HL-60 (cell line): ENCODE results near the gene GABRE.

ENCODE experiments used
- DNase-seq, 2 experiments: peaks; one replicate each; pipeline ENCODE4 v3.0.0-alpha.2; 2010 to 2020; ENCODE audit warnings: low read depth in 1 of 2, low spot score in 1 of 2
- H3K27ac ChIP-seq: fragments of 250-450 bp; sonication (Bioruptor Pico); replicated peaks from 2 replicates; pipeline ENCODE4 v1.5.1; 2020; ENCODE audit warnings: mild to moderate bottlenecking, moderate library complexity
- H3K27me3 ChIP-seq: fragments of 250-450 bp; sonication (Bioruptor Pico); 2 replicates; pipeline ENCODE4 v1.5.1; 2021; ENCODE audit warnings: mild to moderate bottlenecking, moderate library complexity; ENCODE audit not compliant: insufficient read depth, poor library complexity, severe bottlenecking
- H3K4me3 ChIP-seq: replicated peaks from 2 replicates; pipeline ENCODE4 v1.5.1; 2011; ENCODE audit warnings: mild to moderate bottlenecking, control low read depth, low read length; ENCODE audit not compliant: insufficient read depth
- CTCF ChIP-seq: IDR thresholded peaks from one replicate; pipeline ENCODE4 v1.5.1; 2011; ENCODE audit warnings: low read length, control low read depth, inconsistent platforms; ENCODE audit not compliant: insufficient read depth
- GABPA ChIP-seq: IDR thresholded peaks from 2 replicates; pipeline ENCODE4 v1.6.1; 2012; ENCODE audit warnings: low read depth
- POLR2AphosphoS5 ChIP-seq: IDR thresholded peaks from 2 replicates; pipeline ENCODE4 v1.6.1; 2012; ENCODE audit warnings: low read depth
- REST ChIP-seq: IDR thresholded peaks from 2 replicates; pipeline ENCODE4 v1.6.1; 2012; ENCODE audit warnings: low read depth; ENCODE audit not compliant: insufficient replicate concordance
- SPI1 ChIP-seq: IDR thresholded peaks from 2 replicates; pipeline ENCODE4 v1.6.1; 2012; ENCODE audit warnings: low read depth, mild to moderate bottlenecking, borderline replicate concordance
- long read RNA-seq: library from polyadenylated mRNA; unstranded; transcript quantifications from one replicate; pipeline ENCODE4 v2.0.0, GENCODE V29; 2020

The GABRE gene, protein sequence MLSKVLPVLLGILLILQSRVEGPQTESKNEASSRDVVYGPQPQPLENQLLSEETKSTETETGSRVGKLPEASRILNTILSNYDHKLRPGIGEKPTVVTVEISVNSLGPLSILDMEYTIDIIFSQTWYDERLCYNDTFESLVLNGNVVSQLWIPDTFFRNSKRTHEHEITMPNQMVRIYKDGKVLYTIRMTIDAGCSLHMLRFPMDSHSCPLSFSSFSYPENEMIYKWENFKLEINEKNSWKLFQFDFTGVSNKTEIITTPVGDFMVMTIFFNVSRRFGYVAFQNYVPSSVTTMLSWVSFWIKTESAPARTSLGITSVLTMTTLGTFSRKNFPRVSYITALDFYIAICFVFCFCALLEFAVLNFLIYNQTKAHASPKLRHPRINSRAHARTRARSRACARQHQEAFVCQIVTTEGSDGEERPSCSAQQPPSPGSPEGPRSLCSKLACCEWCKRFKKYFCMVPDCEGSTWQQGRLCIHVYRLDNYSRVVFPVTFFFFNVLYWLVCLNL
- long read RNA-seq = 0 reads

DNA sequence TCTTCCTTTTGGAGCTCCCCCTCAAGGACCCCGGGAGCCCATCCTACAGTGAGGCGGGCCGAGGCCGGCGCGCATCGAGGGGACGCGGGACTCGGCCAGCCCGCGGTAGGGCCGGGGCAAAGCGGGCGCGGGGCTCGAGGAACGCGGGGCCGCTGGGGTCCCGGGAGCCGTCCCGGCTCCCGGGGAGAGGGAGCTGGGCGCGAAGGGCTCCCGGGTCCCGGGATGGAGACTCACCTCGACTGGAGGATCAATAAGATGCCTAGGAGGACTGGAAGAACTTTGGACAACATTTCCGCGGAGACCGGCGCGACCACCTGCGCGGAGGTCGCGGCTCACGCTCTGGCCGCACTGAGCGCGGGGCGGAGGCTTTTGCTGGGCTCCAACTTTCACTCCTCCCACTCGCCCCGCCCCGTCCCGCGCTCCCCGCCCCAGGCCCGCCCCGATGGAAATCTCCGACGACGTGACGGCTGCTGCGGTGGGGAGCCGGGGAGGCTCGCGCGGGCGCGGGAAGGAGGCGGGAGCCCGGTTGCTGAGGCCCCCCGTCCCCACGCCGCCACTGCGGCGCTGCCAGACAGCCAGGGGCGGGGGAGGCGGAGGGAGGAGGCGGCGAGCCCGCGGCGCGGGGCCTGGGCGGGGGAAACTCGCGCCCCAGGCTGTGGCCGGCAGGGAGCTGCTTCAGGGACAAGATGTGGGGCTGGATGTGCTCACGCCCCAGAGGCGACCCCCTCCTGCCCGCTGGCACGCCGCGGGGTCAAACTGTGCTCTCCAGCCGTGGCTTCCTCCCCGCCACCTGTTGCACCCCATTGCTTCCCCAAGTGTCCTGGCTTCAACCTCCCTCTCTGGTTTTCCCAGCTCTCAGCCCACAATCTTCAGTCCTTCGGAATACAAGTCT, at the start of gene GABRE:
Gene GABRE (minus strand): TSS at position 341 of the 892 bp plus-strand sequence. CDS start 51 bp downstream, at position 290.
- no peak within 1 kb of the TSS for H3K27ac ChIP-seq
- DNase-seq = no peak
- no peak within 1 kb of the TSS for H3K4me3 ChIP-seq
- TF ChIP-seq POLR2AphosphoS5 = no peak
- TF ChIP-seq SPI1 = no peak
- no peak for TF ChIP-seq GABPA
- TF ChIP-seq CTCF = no peak
- no peak for TF ChIP-seq REST
- H3K27me3 ChIP-seq = peaks cover 5% of the 10 kb centered on the region

- no peak overlapping the region for H3K4me3 ChIP-seq
- no peak overlapping the region for H3K27ac ChIP-seq
- H3K27me3 ChIP-seq = no peaks in the 10 kb centered on the region
- no peak for DNase-seq
- TF ChIP-seq POLR2AphosphoS5 (no peak), CTCF (no peak), SPI1 (no peak)
Measured at GRCh38 chrX:152020888-152021287, 46.4 kb upstream of the GABRE start.

- H3K4me3 ChIP-seq = no peak overlapping the region
- no peak overlapping the region for H3K27ac ChIP-seq
- no peaks in the 10 kb centered on the region for H3K27me3 ChIP-seq
- DNase-seq = no peak
- TF ChIP-seq SPI1 (no peak), GABPA (no peak)
Measured at GRCh38 chrX:151999813-152000212, 25.3 kb upstream of the GABRE start.

DNA sequence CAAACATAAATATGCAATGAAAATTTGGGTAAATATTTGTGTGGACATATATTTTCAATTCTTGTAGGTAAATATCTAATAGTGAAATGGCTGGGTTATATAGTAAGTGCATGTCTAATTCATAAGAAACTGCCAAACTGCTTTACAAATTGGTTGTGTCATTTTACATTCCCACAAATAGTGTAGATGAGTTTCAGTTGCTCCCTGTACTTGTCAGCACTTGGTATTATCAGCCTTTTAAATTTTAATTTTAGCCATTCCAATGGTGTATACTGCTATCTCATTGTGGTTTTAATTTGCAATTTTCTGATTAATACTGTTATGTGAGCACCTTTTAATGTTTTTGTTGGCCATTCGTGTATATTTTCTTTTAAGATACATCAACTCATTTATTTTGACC, 23.1 kb upstream of the GABRE start:
- Histone ChIP-seq H3K27me3 (no peaks in the 10 kb centered on the region), H3K4me3 (no peak overlapping the region), H3K27ac (no peak overlapping the region)
- no peak for DNase-seq
- no peak for TF ChIP-seq REST
- TF ChIP-seq SPI1 = no peak
- no peak for TF ChIP-seq GABPA
- no peak for TF ChIP-seq CTCF
- TF ChIP-seq POLR2AphosphoS5 = no peak
